HepG2 (cell line): ENCODE results near the gene MRPL14. TPM values are rescaled to one million over a fixed set of nuclear protein-coding genes. Genes with fewer than 3 reads are reported as not detected.

Experiments
- FOXK2 ChIP-seq: fragments of 450-650 bp; IDR thresholded peaks from 2 replicates; pipeline ENCODE4 v1.6.1; 2016
- HES4 ChIP-seq: sonication (generic); formaldehyde crosslinking; IDR thresholded peaks from 2 replicates; pipeline ENCODE4 v1.9.0; 2021; ENCODE audit warnings: mild to moderate bottlenecking, missing genetic modification reagents, borderline replicate concordance
- KDM5B ChIP-seq: sonication (generic); formaldehyde crosslinking; IDR thresholded peaks from 2 replicates; pipeline ENCODE4 v1.4.0; 2020; ENCODE audit warnings: missing genetic modification reagents, mild to moderate bottlenecking, borderline replicate concordance
- MIER2 ChIP-seq: IDR thresholded peaks from 2 replicates; pipeline ENCODE4 v1.6.1; 2016; ENCODE audit warnings: missing biosample characterization, missing genetic modification reagents
- NR3C1 ChIP-seq: sonication (generic); formaldehyde crosslinking; IDR thresholded peaks from 2 replicates; pipeline ENCODE4 v1.4.0; 2020; ENCODE audit warnings: missing genetic modification reagents
- PTBP1 ChIP-seq: fragments of 200-400 bp; formaldehyde crosslinking; IDR thresholded peaks from 2 replicates; pipeline ENCODE4 v1.6.1; 2018; ENCODE audit warnings: low read length, low read depth; ENCODE audit not compliant: poor library complexity, severe bottlenecking
- RFX3 ChIP-seq: IDR thresholded peaks from 2 replicates; pipeline ENCODE4 v1.6.1; 2016; ENCODE audit warnings: missing biosample characterization, missing genetic modification reagents
- ZNF335 ChIP-seq: sonication (generic); formaldehyde crosslinking; IDR thresholded peaks from 2 replicates; pipeline ENCODE4 v1.4.0; 2020; ENCODE audit warnings: missing genetic modification reagents
- ZNF367 ChIP-seq: sonication (generic); formaldehyde crosslinking; IDR thresholded peaks from 2 replicates; pipeline ENCODE4 v1.4.0; 2020; ENCODE audit warnings: missing genetic modification reagents, borderline replicate concordance
- ZNF543 ChIP-seq: sonication (generic); formaldehyde crosslinking; IDR thresholded peaks from 2 replicates; pipeline ENCODE4 v1.4.0; 2020; ENCODE audit warnings: mild to moderate bottlenecking, missing genetic modification reagents
- ZNF878 ChIP-seq: sonication (generic); formaldehyde crosslinking; IDR thresholded peaks from 2 replicates; pipeline ENCODE4 v1.8.1; 2023; ENCODE audit warnings: mild to moderate bottlenecking, missing genetic modification reagents, moderate library complexity
- polyA plus RNA-seq, 8 experiments: library from polyadenylated mRNA; depleted of rRNA in 3 of 8; stranded (reverse) in 7 of 8; unstranded in 1 of 8; fragments of >200 nt; fragmentation: Illumina TruSeq in 4 of 8; extraction: Trizol in 4 of 8; gene quantifications; 2 replicates each; pipeline versions ENCODE4 v1.2.1 to v1.2.3, GENCODE V29; 2011 to 2016; ENCODE audit warnings: low read depth in 4 of 8, missing spikeins in 1 of 8, mixed read lengths in 1 of 8; ENCODE audit not compliant: insufficient read depth in 1 of 8
- total RNA-seq, 5 experiments: library from RNA; depleted of rRNA; stranded (reverse); fragments of >200 nt; fragmentation: Illumina TruSeq; extraction: Trizol; gene quantifications; 2 replicates each; pipeline ENCODE4 v1.2.3, GENCODE V29; 2016; ENCODE audit warnings: low read depth in 1 of 5
- TF ChIP-seq, protein P1 (sequence below): sonication (generic); formaldehyde crosslinking; IDR thresholded peaks from 2 replicates; pipeline ENCODE4 v1.4.0; 2020; ENCODE audit warnings: mild to moderate bottlenecking, low read depth, missing genetic modification reagents
- TF ChIP-seq, protein P2 (sequence below): sonication (generic); formaldehyde crosslinking; IDR thresholded peaks from 2 replicates; pipeline ENCODE4 v1.4.0; 2020; ENCODE audit warnings: missing genetic modification reagents, borderline replicate concordance
- TF ChIP-seq, protein P3 (sequence below): sonication (generic); formaldehyde crosslinking; IDR thresholded peaks from 2 replicates; pipeline ENCODE4 v1.5.0; 2020; ENCODE audit warnings: missing genetic modification reagents
- TF ChIP-seq, protein P4 (sequence below): sonication (generic); formaldehyde crosslinking; IDR thresholded peaks from 2 replicates; pipeline ENCODE4 v1.9.0; 2021; ENCODE audit warnings: mild to moderate bottlenecking, missing genetic modification reagents

Gene MRPL14
- total and polyA plus RNA-seq, 2 of the 13 experiments (the other 11 are each of a cell fraction or from before 2014, with no cell fraction given) = 157 to 178 TPM

DNA sequence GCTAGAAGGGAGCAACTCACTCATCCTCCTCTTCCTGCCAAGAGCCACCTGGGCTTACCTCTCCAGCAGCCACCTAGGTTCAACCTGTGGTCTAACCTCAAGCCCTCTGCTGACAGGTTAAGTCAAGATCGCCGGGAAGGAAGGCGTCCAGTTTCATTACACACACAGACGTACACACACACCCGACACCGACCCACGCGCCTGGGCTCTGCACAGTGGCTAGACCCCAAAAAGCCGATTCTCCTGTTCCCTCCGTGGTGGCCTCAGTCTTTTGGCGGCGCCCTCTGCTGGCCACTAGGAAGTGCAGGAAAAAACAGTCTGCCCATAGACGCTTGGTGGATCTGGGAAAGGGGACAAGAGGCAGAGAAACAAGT lies 52.8 kb downstream of the MRPL14 start (continued):
- no peak for TF ChIP-seq NR3C1 (CRISPR knock-in tag)
- TF ChIP-seq HES4 (CRISPR knock-in tag) = 0 out of 2 replicates have a peak, but pooled peaks have one; percentile 70
- TF ChIP-seq, protein P1, sequence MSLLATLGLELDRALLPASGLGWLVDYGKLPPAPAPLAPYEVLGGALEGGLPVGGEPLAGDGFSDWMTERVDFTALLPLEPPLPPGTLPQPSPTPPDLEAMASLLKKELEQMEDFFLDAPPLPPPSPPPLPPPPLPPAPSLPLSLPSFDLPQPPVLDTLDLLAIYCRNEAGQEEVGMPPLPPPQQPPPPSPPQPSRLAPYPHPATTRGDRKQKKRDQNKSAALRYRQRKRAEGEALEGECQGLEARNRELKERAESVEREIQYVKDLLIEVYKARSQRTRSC (CRISPR knock-in tag) = peak; percentile 79; the same call in 1 of the 2 replicates
- no peak for TF ChIP-seq KDM5B (CRISPR knock-in tag)
- peak; percentile 16; the same call in 1 of the 2 replicates for TF ChIP-seq RFX3 (CRISPR knock-in tag)
- TF ChIP-seq ZNF367 (CRISPR knock-in tag) = no peak
- TF ChIP-seq ZNF335 (CRISPR knock-in tag) = 0 out of 2 replicates have a peak, but pooled peaks have one; percentile 46
- no peak for TF ChIP-seq PTBP1
- TF ChIP-seq MIER2 (CRISPR knock-in tag) = peak; percentile 73
- TF ChIP-seq, protein P2, sequence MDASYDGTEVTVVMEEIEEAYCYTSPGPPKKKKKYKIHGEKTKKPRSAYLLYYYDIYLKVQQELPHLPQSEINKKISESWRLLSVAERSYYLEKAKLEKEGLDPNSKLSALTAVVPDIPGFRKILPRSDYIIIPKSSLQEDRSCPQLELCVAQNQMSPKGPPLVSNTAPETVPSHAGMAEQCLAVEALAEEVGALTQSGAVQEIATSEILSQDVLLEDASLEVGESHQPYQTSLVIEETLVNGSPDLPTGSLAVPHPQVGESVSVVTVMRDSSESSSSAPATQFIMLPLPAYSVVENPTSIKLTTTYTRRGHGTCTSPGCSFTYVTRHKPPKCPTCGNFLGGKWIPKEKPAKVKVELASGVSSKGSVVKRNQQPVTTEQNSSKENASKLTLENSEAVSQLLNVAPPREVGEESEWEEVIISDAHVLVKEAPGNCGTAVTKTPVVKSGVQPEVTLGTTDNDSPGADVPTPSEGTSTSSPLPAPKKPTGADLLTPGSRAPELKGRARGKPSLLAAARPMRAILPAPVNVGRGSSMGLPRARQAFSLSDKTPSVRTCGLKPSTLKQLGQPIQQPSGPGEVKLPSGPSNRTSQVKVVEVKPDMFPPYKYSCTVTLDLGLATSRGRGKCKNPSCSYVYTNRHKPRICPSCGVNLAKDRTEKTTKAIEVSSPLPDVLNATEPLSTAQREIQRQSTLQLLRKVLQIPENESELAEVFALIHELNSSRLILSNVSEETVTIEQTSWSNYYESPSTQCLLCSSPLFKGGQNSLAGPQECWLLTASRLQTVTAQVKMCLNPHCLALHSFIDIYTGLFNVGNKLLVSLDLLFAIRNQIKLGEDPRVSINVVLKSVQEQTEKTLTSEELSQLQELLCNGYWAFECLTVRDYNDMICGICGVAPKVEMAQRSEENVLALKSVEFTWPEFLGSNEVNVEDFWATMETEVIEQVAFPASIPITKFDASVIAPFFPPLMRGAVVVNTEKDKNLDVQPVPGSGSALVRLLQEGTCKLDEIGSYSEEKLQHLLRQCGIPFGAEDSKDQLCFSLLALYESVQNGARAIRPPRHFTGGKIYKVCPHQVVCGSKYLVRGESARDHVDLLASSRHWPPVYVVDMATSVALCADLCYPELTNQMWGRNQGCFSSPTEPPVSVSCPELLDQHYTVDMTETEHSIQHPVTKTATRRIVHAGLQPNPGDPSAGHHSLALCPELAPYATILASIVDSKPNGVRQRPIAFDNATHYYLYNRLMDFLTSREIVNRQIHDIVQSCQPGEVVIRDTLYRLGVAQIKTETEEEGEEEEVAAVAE = no peak
- TF ChIP-seq, protein P3, sequence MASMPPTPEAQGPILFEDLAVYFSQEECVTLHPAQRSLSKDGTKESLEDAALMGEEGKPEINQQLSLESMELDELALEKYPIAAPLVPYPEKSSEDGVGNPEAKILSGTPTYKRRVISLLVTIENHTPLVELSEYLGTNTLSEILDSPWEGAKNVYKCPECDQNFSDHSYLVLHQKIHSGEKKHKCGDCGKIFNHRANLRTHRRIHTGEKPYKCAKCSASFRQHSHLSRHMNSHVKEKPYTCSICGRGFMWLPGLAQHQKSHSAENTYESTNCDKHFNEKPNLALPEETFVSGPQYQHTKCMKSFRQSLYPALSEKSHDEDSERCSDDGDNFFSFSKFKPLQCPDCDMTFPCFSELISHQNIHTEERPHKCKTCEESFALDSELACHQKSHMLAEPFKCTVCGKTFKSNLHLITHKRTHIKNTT (CRISPR knock-in tag) = no peak
- TF ChIP-seq ZNF543 (CRISPR knock-in tag) = no peak
- TF ChIP-seq, protein P4, sequence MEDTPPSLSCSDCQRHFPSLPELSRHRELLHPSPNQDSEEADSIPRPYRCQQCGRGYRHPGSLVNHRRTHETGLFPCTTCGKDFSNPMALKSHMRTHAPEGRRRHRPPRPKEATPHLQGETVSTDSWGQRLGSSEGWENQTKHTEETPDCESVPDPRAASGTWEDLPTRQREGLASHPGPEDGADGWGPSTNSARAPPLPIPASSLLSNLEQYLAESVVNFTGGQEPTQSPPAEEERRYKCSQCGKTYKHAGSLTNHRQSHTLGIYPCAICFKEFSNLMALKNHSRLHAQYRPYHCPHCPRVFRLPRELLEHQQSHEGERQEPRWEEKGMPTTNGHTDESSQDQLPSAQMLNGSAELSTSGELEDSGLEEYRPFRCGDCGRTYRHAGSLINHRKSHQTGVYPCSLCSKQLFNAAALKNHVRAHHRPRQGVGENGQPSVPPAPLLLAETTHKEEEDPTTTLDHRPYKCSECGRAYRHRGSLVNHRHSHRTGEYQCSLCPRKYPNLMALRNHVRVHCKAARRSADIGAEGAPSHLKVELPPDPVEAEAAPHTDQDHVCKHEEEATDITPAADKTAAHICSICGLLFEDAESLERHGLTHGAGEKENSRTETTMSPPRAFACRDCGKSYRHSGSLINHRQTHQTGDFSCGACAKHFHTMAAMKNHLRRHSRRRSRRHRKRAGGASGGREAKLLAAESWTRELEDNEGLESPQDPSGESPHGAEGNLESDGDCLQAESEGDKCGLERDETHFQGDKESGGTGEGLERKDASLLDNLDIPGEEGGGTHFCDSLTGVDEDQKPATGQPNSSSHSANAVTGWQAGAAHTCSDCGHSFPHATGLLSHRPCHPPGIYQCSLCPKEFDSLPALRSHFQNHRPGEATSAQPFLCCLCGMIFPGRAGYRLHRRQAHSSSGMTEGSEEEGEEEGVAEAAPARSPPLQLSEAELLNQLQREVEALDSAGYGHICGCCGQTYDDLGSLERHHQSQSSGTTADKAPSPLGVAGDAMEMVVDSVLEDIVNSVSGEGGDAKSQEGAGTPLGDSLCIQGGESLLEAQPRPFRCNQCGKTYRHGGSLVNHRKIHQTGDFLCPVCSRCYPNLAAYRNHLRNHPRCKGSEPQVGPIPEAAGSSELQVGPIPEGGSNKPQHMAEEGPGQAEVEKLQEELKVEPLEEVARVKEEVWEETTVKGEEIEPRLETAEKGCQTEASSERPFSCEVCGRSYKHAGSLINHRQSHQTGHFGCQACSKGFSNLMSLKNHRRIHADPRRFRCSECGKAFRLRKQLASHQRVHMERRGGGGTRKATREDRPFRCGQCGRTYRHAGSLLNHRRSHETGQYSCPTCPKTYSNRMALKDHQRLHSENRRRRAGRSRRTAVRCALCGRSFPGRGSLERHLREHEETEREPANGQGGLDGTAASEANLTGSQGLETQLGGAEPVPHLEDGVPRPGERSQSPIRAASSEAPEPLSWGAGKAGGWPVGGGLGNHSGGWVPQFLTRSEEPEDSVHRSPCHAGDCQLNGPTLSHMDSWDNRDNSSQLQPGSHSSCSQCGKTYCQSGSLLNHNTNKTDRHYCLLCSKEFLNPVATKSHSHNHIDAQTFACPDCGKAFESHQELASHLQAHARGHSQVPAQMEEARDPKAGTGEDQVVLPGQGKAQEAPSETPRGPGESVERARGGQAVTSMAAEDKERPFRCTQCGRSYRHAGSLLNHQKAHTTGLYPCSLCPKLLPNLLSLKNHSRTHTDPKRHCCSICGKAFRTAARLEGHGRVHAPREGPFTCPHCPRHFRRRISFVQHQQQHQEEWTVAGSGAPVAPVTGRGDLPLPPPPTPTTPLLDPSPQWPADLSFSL (CRISPR knock-in tag) = no peak
- TF ChIP-seq ZNF878 (CRISPR knock-in tag) = no peak
- TF ChIP-seq FOXK2 = no peak
